ENCODE data around the gene ZNF57. TPM values are rescaled to one million over a fixed set of nuclear protein-coding genes. Genes with fewer than 3 reads are reported as not detected.
"Not testable (repeated sequence)": the region's sequence is repeated elsewhere in the genome, so short reads cannot be mapped to it uniquely, and the experiment has no call there.

ZNF57 gene
- polyA plus RNA-seq: 2.9 TPM

DNA sequence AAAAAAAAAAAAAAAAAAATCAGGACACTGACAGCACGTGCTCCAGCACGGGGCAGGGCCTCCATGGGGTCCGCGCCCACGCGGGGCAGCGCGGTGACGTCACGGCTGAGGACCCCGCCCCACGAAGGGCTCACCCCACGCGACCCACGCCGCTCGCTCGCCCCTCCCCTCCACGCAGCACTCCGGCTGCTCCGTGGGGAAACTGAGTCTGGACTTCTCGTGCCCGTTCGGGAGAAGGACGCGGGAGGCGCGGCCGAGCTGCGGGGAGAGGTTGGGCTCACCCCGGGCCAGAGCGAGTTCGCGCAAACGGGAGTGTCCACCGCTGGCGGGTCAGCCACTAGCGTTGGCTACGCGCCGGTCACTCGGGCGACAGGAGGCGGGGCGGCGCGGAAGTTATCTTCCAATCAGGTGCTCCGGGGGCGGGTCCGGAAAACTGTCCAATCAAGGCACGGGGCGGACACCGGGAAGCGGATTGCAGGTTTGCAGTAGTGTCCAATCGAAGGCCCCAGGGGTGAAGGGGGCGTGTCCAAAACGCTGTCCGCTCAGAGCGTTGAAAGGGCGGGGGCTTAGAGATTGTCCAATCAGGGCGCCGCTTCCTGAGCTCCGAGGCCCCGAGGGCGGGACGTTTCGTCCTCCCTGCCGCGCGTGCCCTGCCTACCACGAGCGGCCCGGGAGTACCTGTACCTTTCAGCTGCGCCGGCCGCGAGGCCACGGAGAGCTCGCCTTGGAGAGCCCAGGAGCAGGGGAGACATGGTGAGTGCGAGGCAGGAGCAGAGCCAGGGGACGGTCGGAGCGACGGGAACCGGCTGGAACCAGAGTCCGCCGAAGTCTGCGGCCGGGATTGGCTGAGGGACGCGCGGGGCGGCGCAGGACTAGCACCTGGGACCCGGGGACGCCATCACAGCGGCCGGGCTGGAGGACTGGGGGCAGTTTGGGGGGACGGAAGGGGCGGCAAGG, at the start of gene ZNF57:
ZNF57 (plus strand) TSS at position 633 of the 957 bp plus-strand sequence; CDS start at position 751, 118 bp downstream.
- no peaks in the 10 kb centered on the region for H3K27me3 Mint-ChIP-seq
- peaks cover 0 to 7% (median 0%) of the 10 kb centered on the region in 3 donors for H3K9me3 Mint-ChIP-seq
- peak within 1 kb of the TSS; percentile 87 to 100 (median 98) for H3K4me3 Mint-ChIP-seq
- peaks cover 8 to 16% (median 12%) of the 10 kb centered on the region in 3 donors for H3K4me1 Mint-ChIP-seq
- peaks cover 5% of the 10 kb centered on the region for H3K36me3 Mint-ChIP-seq
- H3K27ac Mint-ChIP-seq: peak within 1 kb of the TSS; percentile 81 to 95 (median 90)

DNA sequence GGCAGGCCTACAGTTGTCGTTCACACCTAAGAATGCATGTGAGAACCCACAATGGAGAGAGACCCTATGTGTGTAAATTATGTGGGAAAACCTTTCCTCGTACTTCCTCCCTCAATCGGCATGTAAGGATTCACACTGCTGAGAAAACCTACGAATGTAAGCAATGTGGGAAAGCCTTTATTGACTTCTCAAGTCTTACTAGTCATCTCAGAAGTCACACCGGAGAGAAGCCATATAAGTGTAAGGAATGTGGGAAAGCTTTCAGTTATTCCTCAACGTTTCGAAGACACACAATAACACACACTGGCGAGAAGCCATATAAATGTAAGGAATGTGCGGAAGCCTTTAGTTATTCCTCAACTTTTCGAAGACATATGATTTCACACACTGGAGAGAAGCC, 48.1 kb upstream of the ZNF57 start:
- Mint-ChIP-seq H3K9me3 (peaks cover 21 to 44% (median 28%) of the 10 kb centered on the region in 3 donors), H3K4me1 (peaks cover 7 to 12% (median 9%) of the 10 kb centered on the region in 3 donors), H3K36me3 (peaks cover 42% of the 10 kb centered on the region), H3K27me3 (no peaks in the 10 kb centered on the region), H3K4me3 (peak overlapping the region in 1 of 4 donors; percentile 75), H3K27ac (peak overlapping the region in 1 of 3 donors; percentile 2)

DNA sequence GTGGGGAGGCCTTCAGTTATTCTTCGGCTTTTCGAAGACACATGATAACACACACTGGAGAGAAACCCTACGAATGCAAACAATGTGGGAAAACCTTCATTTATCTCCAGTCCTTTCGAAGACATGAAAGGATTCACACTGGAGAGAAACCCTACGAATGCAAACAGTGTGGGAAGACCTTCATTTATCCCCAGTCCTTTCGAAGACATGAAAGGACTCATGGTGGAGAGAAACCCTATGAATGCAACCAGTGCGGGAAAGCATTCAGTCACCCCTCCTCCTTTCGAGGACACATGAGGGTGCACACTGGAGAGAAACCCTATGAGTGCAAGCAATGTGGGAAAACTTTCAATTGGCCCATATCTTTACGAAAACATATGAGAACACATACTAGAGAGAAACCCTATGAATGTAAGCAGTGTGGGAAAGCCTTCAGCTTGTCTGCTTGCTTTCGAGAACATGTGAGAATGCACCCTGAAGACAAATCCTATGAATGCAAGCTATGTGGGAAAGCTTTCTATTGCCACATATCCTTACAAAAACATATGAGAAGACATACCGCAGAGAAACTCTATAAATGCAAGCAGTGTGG, 47.6 kb upstream of the ZNF57 start:
- Mint-ChIP-seq H3K4me1 (peaks cover 7 to 12% (median 9%) of the 10 kb centered on the region in 3 donors), H3K9me3 (peaks cover 21 to 44% (median 28%) of the 10 kb centered on the region in 3 donors), H3K27ac (no peak overlapping the region)

DNA sequence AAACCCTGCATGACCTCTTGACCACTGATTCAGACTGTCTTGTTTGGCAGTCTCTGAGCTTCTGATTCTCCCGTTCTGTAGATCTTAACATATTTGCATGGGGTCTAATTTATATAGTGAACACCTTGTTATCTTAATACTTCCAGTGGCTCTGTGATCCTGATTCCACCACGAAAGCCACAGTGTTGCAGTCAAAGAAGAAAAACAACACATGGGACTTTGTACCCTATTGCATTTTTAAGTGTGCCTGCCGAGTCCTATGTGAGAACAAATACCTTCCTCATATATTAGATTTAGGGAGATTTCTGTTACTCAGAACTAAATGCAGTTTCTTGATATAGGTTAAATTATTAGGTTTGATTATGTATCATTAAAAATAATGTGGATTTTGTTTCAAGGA, 45.9 kb upstream of the ZNF57 start:
- Mint-ChIP-seq H3K36me3 (peaks cover 42% of the 10 kb centered on the region), H3K9me3 (peaks cover 19 to 44% (median 28%) of the 10 kb centered on the region in 3 donors), H3K4me1 (peaks cover 7 to 12% (median 9%) of the 10 kb centered on the region in 3 donors), H3K4me3 (no peak overlapping the region), H3K27ac (no peak overlapping the region), H3K27me3 (no peaks in the 10 kb centered on the region)

More for the DNA sequence above, 47.6 kb upstream of the ZNF57 start:
- Mint-ChIP-seq H3K27me3 (no peaks in the 10 kb centered on the region), H3K4me3 (peak overlapping the region in 1 of 4 donors; percentile 75), H3K36me3 (peaks cover 42% of the 10 kb centered on the region)

DNA sequence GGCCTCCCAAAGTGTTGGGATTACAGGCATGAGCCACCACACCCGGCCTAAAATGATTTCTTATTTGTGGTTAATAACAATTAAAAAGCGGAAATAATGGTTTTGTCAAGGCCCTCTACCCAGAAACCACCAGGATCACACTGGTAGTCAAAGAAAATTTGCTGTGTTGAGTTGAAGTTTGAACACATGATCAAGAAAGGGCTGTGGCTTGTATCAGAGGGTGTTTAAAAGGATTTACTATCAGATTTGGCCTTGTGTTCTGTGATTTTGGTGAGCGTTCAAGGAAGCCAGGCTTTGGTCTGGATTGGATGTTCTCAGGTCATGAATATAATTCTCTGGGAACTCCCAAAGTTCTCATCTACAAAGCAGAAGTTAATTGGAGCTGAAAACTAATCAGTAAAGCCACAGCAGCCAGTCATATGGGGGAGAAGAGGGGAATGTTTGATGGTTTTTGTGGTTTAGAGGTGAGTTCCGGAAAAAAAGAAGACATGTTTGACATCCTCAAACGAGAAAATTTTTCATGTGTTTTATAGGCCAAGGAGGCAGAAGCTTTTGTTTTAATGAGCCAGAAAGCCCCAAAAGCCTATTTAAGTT, 44.2 kb upstream of the ZNF57 start:
- peak overlapping the region in 2 of 3 donors; percentile 22 to 81 for H3K27ac Mint-ChIP-seq
- peak overlapping the region in 1 of 4 donors; percentile 41 for H3K4me3 Mint-ChIP-seq
- no peaks in the 10 kb centered on the region for H3K27me3 Mint-ChIP-seq
- H3K36me3 Mint-ChIP-seq: peaks cover 27% of the 10 kb centered on the region
- H3K9me3 Mint-ChIP-seq: peaks cover 16 to 34% (median 17%) of the 10 kb centered on the region in 3 donors
- peaks cover 4 to 9% (median 8%) of the 10 kb centered on the region in 3 donors for H3K4me1 Mint-ChIP-seq

DNA sequence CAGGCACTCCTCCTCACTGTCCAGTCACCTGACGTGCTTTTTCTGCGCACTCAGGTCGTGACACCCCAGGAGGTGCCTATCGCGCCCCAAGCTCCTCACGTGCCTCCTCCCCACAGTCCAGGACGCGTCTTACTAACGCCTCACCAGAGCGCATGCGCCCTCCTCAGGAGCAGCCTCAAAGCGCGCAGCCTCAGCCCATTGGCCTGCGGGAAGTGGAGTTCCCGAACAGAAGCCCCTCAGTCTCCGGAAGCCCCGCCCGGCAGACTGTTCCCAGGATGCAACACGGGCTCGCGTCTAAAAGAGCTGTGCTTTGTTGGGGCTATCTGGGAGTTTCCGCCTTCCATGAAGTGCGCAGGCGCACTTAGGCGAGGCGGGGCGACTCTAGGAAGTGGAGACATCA, 41.9 kb upstream of the ZNF57 start:
- H3K4me1 Mint-ChIP-seq: peaks cover 3 to 9% (median 8%) of the 10 kb centered on the region in 3 donors
- H3K27ac Mint-ChIP-seq: no peak overlapping the region
- H3K36me3 Mint-ChIP-seq: peaks cover 7% of the 10 kb centered on the region
- peaks cover 3% of the 10 kb centered on the region for H3K27me3 Mint-ChIP-seq
- H3K9me3 Mint-ChIP-seq: peaks cover 6 to 20% (median 8%) of the 10 kb centered on the region in 3 donors
- no peak overlapping the region for H3K4me3 Mint-ChIP-seq

DNA sequence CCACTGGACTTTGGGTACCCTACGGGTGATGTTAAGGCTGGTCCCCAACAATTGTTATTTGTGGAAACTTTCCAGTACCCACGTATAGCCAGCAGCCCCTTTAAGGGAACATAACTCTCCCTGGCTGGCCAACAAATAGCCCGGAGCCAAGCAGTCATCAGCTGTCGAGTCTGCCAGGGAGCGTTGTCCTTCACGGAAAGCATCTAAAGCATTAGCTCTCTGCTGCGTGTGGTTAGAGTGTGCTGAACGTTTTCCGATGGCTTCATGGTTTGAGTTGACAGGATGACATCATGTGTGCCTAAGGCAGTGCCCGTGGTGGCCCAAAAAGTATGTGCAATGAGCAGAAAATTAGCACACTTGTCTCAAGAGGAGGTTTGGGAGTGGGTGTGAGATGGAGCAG, 36.9 kb upstream of the ZNF57 start:
- no peaks in the 10 kb centered on the region for H3K36me3 Mint-ChIP-seq
- no peak overlapping the region for H3K27ac Mint-ChIP-seq
- no peak overlapping the region for H3K4me3 Mint-ChIP-seq
- no peaks in the 10 kb centered on the region for H3K9me3 Mint-ChIP-seq
- peaks cover 6% of the 10 kb centered on the region for H3K27me3 Mint-ChIP-seq
- no peaks in the 10 kb centered on the region for H3K4me1 Mint-ChIP-seq

DNA sequence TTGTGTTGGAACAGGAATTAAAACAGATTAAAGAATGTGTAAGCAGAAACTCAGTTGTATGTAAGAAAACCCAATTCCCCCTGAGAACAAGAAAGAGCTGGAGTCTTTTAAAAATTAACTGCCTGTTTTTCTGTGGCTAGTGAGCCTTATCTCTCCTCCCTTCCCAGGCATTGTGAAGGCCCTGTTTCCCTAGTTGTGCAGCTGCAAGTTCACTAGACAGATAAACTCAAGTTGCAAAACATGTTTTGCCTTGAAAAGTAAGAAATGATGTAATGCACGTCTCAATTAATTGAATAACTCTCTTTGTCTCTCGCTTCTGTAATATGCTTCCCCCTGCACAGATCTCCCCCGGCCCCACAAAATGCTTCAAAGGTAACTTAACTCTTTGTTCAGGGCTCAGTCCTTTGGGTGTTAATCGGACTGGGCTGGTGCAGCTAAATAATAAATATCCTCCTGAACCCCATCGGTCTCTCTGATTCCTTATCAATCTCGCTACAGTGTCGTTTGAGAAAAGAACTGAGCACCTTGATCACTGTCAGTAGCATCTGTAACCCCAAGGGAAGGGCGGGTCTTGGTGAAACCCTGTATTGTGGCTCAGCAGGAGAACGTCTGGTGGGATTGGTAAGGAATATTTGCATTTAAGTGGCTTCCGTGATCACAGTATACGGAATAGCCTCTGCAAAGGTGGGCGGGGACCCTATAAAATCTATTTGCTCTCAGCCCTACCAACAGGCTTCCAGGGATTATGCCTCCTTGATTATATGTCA, 35.2 kb upstream of the ZNF57 start:
- Mint-ChIP-seq H3K4me3 (peak overlapping the region in 1 of 4 donors; percentile 46), H3K4me1 (no peaks in the 10 kb centered on the region), H3K9me3 (no peaks in the 10 kb centered on the region), H3K27me3 (peaks cover 6% of the 10 kb centered on the region), H3K27ac (no peak overlapping the region), H3K36me3 (no peaks in the 10 kb centered on the region)

DNA sequence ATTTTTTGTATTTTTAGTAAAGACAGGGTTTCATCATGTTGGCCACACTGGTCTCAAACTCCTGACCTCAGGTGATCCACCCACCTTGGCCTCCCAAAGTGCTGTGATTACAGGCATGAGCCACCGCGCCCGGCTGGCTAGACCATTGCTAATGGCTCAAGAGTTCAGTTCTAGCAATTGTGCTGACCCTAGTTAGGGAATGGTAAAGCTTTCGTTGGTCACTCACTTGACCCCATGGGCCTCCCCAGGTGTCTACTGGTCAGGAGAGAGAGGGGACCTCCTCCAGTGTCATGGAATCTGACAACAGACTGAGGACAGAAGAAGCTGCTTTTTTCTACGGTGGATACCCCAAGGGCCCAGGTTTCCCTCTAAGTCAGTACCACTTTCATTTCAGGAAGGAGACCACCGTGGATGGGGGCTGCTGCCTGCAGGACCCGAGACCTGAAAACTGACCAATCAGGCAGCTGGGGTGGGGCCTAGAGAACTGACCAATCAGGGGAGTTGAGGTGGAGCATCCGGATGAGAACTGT, 34.2 kb upstream of the ZNF57 start:
- no peaks in the 10 kb centered on the region for H3K36me3 Mint-ChIP-seq
- H3K27me3 Mint-ChIP-seq: peaks cover 6% of the 10 kb centered on the region
- no peaks in the 10 kb centered on the region for H3K9me3 Mint-ChIP-seq
- H3K4me3 Mint-ChIP-seq: no peak overlapping the region
- H3K27ac Mint-ChIP-seq: no peak overlapping the region
- no peaks in the 10 kb centered on the region for H3K4me1 Mint-ChIP-seq

DNA sequence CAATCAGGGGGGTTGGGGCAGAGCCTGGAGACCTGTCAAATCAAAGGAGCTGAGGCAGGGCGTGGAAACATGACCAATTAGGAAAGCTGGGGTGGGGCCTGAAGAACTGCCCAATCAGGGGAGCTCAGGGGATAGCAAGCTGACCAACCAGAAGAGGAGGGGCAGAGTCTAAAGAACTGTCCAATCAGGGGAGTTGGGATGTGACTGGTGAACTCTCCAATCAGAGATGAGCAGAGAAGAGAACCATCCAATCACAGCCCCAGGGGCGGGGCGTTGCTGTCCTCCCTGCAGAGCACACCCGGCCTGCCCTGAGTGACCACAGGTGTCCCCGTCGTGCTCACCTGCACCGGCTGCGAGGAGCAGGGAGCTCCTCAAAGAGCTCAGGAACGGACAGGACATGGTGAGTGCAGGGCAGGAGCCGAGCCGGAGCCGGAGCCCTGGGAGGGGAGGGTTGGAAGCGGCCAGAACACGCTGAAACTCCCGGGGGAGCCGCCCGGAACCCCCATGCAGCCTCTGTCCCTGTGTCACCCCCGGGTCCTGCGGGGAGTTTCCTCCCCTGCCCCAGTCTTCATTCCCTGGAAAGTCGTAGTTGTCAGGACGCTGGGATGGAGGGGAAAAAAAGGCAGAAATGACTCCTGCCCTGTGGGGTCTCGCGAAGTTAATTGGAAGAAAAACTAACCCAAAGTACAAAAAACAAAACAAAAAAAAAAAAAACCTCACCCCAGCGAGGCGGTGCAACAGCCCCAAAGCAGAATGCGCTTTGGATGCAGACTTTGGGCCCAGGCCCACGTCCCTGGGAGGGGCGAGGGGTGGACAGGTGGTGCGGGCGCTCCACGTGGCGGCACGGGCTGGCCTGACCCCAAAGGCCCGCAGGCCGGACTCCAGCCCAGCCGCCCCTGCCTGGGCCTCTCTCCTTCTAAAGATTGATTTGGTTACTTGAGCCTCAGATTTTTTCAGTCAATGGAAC, 33.4 kb upstream of the ZNF57 start, which contains the start of gene ZNF556:
ZNF556 (plus strand) TSS at position 311 of the 967 bp plus-strand sequence; CDS start at position 398, 87 bp downstream.
- H3K36me3 Mint-ChIP-seq: no peaks in the 10 kb centered on the region
- peaks cover 6% of the 10 kb centered on the region for H3K27me3 Mint-ChIP-seq
- peak within 1 kb of the TSS in 1 of 4 donors; percentile 6 for H3K4me3 Mint-ChIP-seq
- H3K27ac Mint-ChIP-seq: no peak within 1 kb of the TSS
- H3K4me1 Mint-ChIP-seq: no peaks in the 10 kb centered on the region
- H3K9me3 Mint-ChIP-seq: no peaks in the 10 kb centered on the region

DNA sequence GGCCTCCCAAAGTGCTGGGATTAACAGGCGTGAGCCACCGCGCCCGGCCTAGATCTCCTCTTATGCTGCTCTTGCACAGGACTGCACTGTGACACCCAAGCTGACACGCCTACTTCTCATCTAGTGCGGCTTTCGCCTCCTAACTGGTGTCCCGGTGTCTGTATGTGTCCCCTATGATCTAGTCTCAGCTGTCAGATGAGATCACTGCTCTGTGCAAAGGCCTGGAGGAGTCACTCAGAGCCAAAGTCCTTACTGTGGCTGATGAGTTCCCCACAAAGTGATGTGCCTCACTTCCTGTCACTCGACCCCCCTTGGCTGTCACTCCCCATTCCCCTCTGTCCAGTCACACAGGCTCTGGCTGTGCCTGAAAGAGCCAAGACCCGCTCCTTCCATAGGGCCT, 31.1 kb upstream of the ZNF57 start:
- Mint-ChIP-seq H3K4me1 (no peaks in the 10 kb centered on the region), H3K27me3 (no peaks in the 10 kb centered on the region), H3K36me3 (no peaks in the 10 kb centered on the region), H3K9me3 (no peaks in the 10 kb centered on the region), H3K4me3 (no peak overlapping the region), H3K27ac (peak overlapping the region in 1 of 3 donors; percentile 48)

DNA sequence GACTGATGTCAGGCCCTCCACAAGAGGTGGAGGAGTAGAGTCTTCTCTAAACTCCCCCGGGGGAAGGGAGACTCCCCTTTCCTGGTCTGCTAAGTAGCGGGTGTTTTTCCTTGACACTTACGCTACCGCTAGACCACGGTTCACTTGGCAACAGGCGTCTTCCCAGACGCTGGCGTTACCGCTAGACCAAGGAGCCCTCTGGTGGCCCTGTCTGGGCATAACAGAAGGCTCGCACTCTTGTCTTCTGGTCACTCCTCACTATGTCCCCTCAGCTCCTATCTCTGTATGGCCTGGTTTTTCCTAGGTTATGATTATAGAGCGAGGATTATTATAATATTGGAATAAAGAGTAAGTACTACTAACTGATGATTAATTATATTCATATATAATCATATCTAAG, 28.6 kb upstream of the ZNF57 start:
- Mint-ChIP-seq H3K4me3 (peak overlapping the region in 1 of 4 donors; percentile 81), H3K27ac (peak overlapping the region in 1 of 3 donors; percentile 78)
- not testable (repeated sequence) for H3K4me1 Mint-ChIP-seq, H3K27me3 Mint-ChIP-seq, H3K36me3 Mint-ChIP-seq, H3K9me3 Mint-ChIP-seq
